ENCODE results near the gene MEGF9.

Gene MEGF9

GRCh38 chr9:120730654-120731514 lies 16.6 kb upstream of the MEGF9 start:
- no peak for DNase-seq

GRCh38 chr9:120729791-120730241 lies 15.5 kb upstream of the MEGF9 start:
- no peak for DNase-seq

DNA sequence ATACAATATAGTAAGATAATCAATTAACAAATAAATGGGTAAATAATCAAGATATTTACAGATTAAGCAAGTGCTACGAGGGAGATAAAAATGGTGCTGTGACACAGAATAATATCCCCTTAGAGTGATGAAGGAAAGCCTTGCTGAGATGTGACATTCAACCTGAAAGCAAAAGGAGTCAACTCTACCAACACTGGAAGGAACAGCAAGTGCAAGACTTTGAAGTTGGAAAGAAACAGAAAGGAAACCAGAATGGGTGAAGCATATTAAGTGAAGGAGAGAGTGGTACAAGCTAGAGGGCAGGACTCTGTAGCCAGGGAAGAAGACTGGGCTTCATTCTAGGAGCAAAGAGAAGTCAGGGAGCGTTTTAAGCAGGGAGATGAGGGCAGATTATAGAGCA lies 12.2 kb upstream of the MEGF9 start:
- DNase-seq: no peak

DNA sequence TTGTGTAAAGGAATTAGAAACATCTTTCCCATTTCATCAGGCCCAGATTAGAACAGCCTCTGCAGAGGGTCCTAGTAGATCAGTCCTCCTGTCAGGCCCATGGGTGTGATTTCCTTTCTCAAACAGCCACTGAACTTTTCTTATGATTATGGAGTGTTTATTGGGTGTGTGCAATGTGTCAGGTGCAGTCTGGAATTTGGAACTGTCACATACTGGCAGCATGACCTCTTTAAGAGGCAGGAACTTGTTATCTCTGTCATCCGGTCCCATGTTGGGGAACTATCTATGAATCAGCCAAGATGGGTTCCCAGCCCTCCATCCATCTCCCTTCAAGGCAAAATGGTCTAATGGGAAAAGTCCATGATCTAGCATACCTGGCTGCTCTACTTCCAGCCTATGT lies 11.6 kb upstream of the MEGF9 start:
- DNase-seq: no peak

DNA sequence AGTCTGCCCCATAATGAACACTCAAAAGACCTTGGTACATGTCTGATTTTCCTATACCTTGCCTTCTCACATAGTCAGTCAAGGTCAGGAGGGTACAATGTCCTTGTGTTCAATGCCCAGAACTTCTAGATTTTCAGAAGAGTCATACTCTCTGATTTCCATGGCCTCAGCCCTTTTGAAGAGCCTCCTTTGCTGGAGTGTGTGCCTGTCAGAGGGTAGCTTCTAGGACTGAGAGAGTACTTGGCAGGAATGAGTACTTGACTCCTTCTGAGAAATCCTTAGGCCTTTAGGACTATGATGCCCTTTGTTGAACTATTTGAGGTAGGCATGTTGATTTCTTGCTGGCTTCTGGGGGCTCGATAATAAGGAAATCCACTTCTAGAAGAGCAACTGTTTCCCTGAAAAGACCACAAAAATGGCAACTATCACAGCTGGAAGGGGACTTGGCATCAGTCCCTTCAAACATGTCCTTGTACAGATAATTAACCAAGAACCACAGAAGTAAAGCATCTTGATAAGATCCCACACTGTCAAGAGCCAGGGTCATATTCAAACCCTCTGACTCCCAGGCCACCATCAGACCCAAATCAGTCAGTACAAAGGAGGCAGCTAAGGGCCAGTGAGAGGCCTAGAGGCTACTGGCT lies 10.6 kb upstream of the MEGF9 start:
- no peak for DNase-seq

DNA sequence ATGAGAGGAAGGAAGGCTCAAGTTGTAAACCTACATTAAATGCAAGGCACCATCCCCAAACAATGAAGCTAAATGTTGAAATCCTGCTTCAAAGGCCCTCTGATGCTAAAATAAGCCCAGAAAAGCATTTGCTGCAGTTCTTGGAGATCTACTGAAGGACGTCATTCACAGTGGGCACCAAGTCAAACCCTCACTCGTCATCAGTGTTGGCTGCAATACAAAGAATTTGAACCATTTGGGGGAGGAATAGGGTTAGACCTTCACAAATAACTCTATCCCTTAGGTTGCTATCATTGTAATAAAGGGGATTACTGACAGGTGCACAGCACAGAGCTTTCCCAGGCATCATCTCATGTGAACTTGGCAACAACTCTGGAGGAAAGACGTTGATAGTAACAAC lies 9.3 kb upstream of the MEGF9 start:
- no peak for DNase-seq

GRCh38 chr9:120720404-120720803 lies 6.1 kb upstream of the MEGF9 start:
- no peak for DNase-seq

DNA sequence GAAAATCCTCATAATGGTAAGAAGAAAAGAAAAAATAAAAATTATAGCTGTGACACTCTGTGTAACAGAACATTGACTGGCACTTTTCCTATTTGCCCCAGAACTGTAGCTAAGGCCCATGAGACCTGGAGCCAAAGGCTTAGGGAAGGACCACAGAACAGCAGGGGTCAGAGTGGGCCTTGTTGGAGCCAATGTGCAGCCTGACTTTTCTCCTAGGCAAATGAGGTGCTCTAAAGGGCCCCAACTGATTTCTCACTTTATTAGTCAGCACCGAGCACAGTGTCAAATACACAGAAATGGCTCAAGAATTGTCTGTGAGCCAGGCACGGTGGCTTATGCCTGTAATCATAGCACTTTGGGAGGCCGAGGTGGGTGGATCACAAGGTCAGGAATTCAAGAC lies 4.0 kb upstream of the MEGF9 start:
- no peak for DNase-seq

- DNase-seq: no peak
These were observed 2.9 kb upstream of the MEGF9 start for GRCh38 chr9:120717176-120717575.

GRCh38 chr9:120716483-120716882 lies 2.2 kb upstream of the MEGF9 start:
- DNase-seq: no peak

DNA sequence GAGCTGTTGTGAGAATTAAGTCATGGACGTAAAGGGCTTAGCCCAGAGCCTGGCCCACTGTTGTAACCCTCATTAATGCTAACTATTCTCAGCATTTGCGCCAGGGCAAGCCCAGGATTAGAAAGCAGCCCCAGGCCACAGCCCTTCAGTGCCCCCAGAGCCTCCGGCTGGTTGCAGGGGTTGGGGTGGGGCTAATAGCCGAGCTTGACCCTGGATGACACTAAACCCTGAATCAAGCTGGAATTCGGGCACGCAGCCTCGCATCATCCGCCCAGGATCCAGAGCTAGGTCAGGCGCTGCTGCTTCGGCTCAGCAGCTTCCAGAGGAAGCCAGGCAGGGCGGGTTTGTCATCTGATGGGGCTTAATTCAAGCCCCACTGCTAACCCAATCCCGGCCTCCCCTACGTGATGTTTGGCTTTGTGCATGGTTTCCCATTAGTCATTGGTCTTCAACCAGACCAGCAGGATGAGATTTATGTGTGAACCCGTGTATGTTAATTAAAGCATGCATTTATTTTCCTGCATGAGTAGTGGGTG lies 1.2 kb upstream of the MEGF9 start:
- no peak for DNase-seq

- no peak for DNase-seq
These were observed 647 bp upstream of the MEGF9 start for GRCh38 chr9:120714846-120715388.

GRCh38 chr9:120713257-120714087 lies 798 bp downstream of the MEGF9 start:
- peak; percentile 20 for DNase-seq

- no peak for DNase-seq
These were observed 1.7 kb downstream of the MEGF9 start for GRCh38 chr9:120712539-120713031.

DNA sequence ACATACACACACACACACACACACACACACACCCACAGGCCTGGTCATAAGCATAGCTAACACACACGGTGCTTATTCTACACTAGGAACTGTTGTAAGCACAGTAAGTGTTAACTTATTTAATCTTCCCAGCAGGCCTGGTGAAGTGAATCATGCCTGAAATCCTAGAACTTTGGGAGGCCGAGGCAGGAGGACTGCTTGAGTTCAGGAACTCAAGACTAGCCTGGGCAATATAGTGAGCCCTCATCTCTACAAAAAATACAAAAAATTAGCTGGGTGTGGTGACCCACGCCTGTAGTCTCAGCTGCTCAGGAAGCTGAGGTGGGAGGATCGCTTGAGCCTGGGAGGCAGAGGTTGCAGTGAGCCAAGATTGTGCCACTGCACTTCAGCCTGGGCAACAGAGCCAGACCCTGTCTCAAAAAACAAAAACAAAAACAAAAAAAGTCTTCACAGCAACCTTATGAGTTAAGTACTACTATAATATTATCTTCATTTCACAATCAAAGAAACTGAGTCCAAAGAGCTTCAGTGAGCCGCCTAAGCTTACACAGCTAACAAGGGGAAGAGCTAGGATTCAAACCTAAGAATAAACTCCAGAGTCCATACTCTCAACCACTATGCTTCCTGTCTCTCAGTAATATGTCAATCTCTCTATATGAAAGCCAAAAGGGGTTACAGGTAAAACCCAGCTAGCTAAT lies 2.3 kb downstream of the MEGF9 start:
- peak; percentile 6 for DNase-seq

GRCh38 chr9:120711354-120711753 lies 2.9 kb downstream of the MEGF9 start:
- no peak for DNase-seq

DNA sequence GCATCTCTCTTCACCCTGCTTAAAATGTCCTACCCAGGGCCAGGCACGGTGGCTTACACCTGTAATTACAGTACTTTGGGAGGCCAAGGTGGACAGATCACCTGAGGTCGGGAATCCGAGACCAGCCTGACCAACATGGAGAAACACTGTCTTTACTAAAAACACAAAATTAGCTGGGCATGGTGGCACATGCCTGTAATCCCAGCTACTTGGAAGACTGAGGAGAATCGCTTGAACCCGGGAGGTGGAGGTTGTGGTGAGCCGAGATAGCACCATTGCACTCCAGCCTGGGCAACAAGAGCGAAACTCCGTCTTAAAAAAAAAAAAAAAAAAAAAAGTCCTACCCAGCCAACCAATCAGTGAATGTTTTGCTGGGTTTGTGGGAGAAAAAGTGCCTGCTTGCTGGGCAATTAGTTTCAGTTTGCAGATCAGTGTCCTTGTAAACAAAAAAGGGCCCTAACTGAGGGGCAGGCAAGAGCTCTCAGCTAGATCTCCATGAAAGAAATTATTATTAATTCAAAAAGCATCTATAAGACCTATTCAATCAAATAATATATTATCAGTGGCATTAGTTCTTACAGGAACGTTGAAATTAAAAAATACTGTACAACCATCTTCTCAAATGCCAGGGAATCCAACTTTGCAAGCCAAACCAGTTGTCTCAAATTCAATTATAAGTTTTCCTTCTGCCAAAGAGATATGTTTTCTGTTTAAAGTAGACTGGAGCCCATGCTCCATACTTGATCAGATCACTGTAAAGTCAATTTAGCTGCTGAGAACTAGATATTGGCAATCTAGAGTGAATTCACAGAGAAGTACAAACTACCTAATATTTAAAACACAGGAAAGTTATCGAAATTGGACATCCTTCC lies 3.9 kb downstream of the MEGF9 start:
- DNase-seq: peak; percentile 7

GRCh38 chr9:120708526-120709224 lies 5.6 kb downstream of the MEGF9 start:
- no peak for DNase-seq

- no peak for DNase-seq
These were observed 7.1 kb downstream of the MEGF9 start for GRCh38 chr9:120707170-120707569.

DNA sequence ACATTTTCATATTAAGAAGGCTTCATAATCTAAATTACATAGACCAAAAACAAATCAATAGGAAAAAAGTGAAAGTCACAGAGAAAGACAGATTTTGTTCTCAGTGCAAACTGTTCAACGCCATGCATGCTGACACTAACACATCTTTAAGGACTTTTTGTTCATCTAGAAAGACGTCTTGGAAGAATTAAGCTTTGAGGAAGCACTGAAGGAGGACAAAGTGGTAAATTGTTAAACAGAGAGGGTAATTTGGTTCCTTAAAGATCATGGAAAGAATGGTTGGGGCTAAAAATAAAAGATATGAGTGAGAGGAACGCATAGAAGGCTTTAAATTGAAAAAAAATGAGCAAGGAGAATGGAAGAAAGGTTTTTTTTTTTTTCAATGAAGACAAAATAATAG lies 9.1 kb downstream of the MEGF9 start:
- DNase-seq: no peak

Data from stimulated activated CD4-positive, alpha-beta T cell treated with anti-CD3 and anti-CD28 coated beads, Interleukin-4, amount 100 ng/mL, for 24 hours (primary cell).